Measurements from ENCODE around the gene DNAJC11.

DNAJC11 gene

DNA sequence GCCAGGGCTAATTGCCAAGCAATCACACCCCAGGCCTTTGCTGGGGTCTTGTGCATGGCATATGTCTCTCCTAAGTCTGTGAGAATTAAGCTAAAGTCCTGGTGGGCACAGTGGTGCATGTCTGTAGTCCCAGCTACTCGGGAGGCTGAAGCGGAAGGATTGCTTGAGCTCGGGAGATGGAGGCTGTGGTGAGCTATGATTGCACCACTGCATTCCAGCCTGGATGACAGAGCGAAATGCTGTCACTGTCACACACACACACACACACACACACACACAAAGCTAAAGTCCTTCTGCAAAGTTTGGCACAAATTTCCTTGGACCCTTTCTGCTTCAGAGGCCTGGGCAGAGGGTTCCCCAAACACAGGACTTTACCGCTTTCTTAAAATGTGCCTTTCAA, 31.3 kb upstream of the DNAJC11 start:
- no peak for TF ChIP-seq POLR2AphosphoS5 (IDR thresholded peaks at IDR 0.05; ENCODE audit: low read depth)
- no peak for TF ChIP-seq SPI1 (IDR thresholded peaks at IDR 0.05; ENCODE audit: borderline replicate concordance, low read depth)
- TF ChIP-seq, protein P1, sequence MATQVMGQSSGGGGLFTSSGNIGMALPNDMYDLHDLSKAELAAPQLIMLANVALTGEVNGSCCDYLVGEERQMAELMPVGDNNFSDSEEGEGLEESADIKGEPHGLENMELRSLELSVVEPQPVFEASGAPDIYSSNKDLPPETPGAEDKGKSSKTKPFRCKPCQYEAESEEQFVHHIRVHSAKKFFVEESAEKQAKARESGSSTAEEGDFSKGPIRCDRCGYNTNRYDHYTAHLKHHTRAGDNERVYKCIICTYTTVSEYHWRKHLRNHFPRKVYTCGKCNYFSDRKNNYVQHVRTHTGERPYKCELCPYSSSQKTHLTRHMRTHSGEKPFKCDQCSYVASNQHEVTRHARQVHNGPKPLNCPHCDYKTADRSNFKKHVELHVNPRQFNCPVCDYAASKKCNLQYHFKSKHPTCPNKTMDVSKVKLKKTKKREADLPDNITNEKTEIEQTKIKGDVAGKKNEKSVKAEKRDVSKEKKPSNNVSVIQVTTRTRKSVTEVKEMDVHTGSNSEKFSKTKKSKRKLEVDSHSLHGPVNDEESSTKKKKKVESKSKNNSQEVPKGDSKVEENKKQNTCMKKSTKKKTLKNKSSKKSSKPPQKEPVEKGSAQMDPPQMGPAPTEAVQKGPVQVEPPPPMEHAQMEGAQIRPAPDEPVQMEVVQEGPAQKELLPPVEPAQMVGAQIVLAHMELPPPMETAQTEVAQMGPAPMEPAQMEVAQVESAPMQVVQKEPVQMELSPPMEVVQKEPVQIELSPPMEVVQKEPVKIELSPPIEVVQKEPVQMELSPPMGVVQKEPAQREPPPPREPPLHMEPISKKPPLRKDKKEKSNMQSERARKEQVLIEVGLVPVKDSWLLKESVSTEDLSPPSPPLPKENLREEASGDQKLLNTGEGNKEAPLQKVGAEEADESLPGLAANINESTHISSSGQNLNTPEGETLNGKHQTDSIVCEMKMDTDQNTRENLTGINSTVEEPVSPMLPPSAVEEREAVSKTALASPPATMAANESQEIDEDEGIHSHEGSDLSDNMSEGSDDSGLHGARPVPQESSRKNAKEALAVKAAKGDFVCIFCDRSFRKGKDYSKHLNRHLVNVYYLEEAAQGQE (IDR thresholded peaks at IDR 0.05; ENCODE audit: insufficient replicate concordance, low read depth), result no peak
- TF ChIP-seq, protein P2, sequence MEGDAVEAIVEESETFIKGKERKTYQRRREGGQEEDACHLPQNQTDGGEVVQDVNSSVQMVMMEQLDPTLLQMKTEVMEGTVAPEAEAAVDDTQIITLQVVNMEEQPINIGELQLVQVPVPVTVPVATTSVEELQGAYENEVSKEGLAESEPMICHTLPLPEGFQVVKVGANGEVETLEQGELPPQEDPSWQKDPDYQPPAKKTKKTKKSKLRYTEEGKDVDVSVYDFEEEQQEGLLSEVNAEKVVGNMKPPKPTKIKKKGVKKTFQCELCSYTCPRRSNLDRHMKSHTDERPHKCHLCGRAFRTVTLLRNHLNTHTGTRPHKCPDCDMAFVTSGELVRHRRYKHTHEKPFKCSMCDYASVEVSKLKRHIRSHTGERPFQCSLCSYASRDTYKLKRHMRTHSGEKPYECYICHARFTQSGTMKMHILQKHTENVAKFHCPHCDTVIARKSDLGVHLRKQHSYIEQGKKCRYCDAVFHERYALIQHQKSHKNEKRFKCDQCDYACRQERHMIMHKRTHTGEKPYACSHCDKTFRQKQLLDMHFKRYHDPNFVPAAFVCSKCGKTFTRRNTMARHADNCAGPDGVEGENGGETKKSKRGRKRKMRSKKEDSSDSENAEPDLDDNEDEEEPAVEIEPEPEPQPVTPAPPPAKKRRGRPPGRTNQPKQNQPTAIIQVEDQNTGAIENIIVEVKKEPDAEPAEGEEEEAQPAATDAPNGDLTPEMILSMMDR (IDR thresholded peaks at IDR 0.05; ENCODE audit: insufficient read depth, low read length), result no peak
- no peak for TF ChIP-seq GABPA (IDR thresholded peaks at IDR 0.05; ENCODE audit: low read depth)
- DNase-seq (ENCODE audit: low read depth in 1 of 2, low spot score in 1 of 2), result no peak
- H3K4me3 ChIP-seq (replicated peaks; ENCODE audit: insufficient read depth, low read length), result no peak overlapping the region
- H3K27me3 ChIP-seq (ENCODE audit: insufficient read depth, poor library complexity, severe bottlenecking), result no peaks in the 10 kb centered on the region
- no peak overlapping the region for H3K27ac ChIP-seq (replicated peaks)

DNA sequence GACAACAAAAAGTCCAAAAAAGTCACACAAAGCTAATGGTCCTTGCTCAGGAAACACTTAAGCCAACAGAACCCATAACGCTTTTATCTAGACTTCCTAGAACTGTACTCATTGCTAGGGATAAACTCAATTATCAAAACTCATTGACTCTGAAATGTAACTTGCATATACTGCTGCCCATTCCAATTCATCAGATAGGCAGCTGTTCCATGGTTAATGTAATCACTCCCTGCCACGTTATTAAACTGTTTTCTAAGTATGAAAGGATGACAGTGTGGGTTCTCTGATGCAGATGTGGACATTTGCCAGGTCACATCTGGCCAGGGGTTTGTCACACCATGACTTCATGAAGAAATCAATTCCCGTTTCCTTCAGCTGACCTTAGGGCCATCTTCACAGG, 30.3 kb upstream of the DNAJC11 start:
- no peak overlapping the region for H3K27ac ChIP-seq (replicated peaks)
- H3K4me3 ChIP-seq (replicated peaks; ENCODE audit: insufficient read depth, low read length), result no peak overlapping the region
- no peaks in the 10 kb centered on the region for H3K27me3 ChIP-seq (ENCODE audit: insufficient read depth, poor library complexity, severe bottlenecking)
- no peak for DNase-seq (ENCODE audit: low read depth in 1 of 2, low spot score in 1 of 2)
- TF ChIP-seq SPI1 (IDR thresholded peaks at IDR 0.05; ENCODE audit: borderline replicate concordance, low read depth) (no peak), POLR2AphosphoS5 (IDR thresholded peaks at IDR 0.05; ENCODE audit: low read depth) (no peak), GABPA (IDR thresholded peaks at IDR 0.05; ENCODE audit: low read depth) (no peak)
- TF ChIP-seq, protein P2 (IDR thresholded peaks at IDR 0.05; ENCODE audit: insufficient read depth, low read length), result no peak
- TF ChIP-seq, protein P1 (IDR thresholded peaks at IDR 0.05; ENCODE audit: insufficient replicate concordance, low read depth), result no peak

DNA sequence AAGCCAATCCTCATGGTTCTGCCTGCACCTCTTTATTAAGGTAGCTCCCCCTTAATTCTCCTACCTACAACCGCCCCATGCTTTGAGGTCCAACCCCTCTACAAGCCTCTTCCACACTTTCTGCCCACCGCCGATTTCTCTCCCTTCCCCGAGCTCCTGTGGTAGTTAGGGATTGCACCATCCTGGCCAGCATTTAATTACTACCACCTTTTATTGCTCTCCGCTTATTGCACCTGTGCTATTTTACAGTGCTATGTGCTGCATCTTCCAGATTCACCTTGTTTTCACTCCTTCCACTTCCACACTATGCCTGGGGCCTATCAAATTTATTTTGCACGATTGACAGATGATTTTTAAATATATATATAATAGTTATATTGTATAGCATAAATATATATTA, 29.3 kb upstream of the DNAJC11 start:
- H3K4me3 ChIP-seq (replicated peaks; ENCODE audit: insufficient read depth, low read length), result no peak overlapping the region
- no peak for DNase-seq (ENCODE audit: low read depth in 1 of 2, low spot score in 1 of 2)
- no peak overlapping the region for H3K27ac ChIP-seq (replicated peaks)
- no peak for TF ChIP-seq POLR2AphosphoS5 (IDR thresholded peaks at IDR 0.05; ENCODE audit: low read depth)
- no peak for TF ChIP-seq SPI1 (IDR thresholded peaks at IDR 0.05; ENCODE audit: borderline replicate concordance, low read depth)
- TF ChIP-seq, protein P2 (IDR thresholded peaks at IDR 0.05; ENCODE audit: insufficient read depth, low read length), result no peak
- TF ChIP-seq, protein P1 (IDR thresholded peaks at IDR 0.05; ENCODE audit: insufficient replicate concordance, low read depth), result no peak
- no peak for TF ChIP-seq GABPA (IDR thresholded peaks at IDR 0.05; ENCODE audit: low read depth)
- no peaks in the 10 kb centered on the region for H3K27me3 ChIP-seq (ENCODE audit: insufficient read depth, poor library complexity, severe bottlenecking)

All from HL-60 (cell line).